ENCODE measurements around the gene ZPBP2. TPM values are rescaled to one million over a fixed set of nuclear protein-coding genes. Genes with fewer than 3 reads are reported as not detected.
A peak's percentile ranks its signal among the peaks of the same experiment; 100 is the strongest.

The ZPBP2 gene
- total and polyA plus RNA-seq, 11 donors, result not detected

- WGBS, 4 donors, result 3 to 13% (median 3%) methylated on average over 3 to 15 of the region's 15 CpGs
- TF ChIP-seq POLR2A (IDR thresholded peaks at IDR 0.05) (no peak), CTCF (IDR thresholded peaks at IDR 0.05) (no peak)
- intact Hi-C loops (cut with DNase I), result loop anchor here in 4 of 10 donors (1.0 to 10.0 kb wide), 6 partner anchors 27 to 62 kb away; partner anchors contain the start of genes PSMD3 (in 2 of the 4), IKZF3 (in 1 of the 4) and ZPBP2 (in 1 of the 4)
- peak in 4 of 5 donors; percentile 33 to 48 (median 40) for DNase-seq
- Histone ChIP-seq H3K9me3 (no peaks in the 10 kb centered on the region), H3K36me3 (peaks cover 0 to 26% (median 24%) of the 10 kb centered on the region in 9 donors), H3K27ac (peak overlapping the region in 11 of 12 donors; percentile 79 to 98 (median 95)), H3K4me3 (peak overlapping the region; percentile 59 to 96 (median 78)), H3K27me3 (no peaks in the 10 kb centered on the region), H3K4me1 (peaks cover 6 to 75% (median 49%) of the 10 kb centered on the region in 12 donors)
- peak in 2 of 4 donors; percentile 7 to 10 for ATAC-seq
Measured at GRCh38 chr17:39926588-39927100, 58.6 kb downstream of the ZPBP2 start.

Other genes starting within 250 kb of the ZPBP2 start
- gene PPP1R1B, start 241.2 kb upstream of the ZPBP2 start, total RNA-seq, result 1 to 10 TPM in 4 of 9 donors, under 1 TPM in 4, not detected in 1; 0.54 to 5.8 (median 0.88) TPM
- gene PPP1R1B, start 241.2 kb upstream of the ZPBP2 start, polyA plus RNA-seq, result 1 to 10 TPM in 1 of 2 donors, under 1 TPM in 1; 0.61 to 2.5 TPM
- 10 to 100 TPM; 14.1 to 36.5 (median 19.3) TPM for gene STARD3, start 231.1 kb upstream of the ZPBP2 start, total RNA-seq
- gene STARD3, start 231.1 kb upstream of the ZPBP2 start, polyA plus RNA-seq, result 10 to 100 TPM; 24.2 to 57.2 TPM
- 1,000 to 10,000 TPM; 2,428 to 9,343 (median 4,137) TPM for gene TCAP, start 202.9 kb upstream of the ZPBP2 start, total RNA-seq
- 1,000 to 10,000 TPM; 2,028 to 5,784 TPM for gene TCAP, start 202.9 kb upstream of the ZPBP2 start, polyA plus RNA-seq
- gene PNMT, start 199.7 kb upstream of the ZPBP2 start, total RNA-seq, result 1 to 10 TPM; 2.4 to 7.9 (median 6.0) TPM
- 10 to 100 TPM; 13.0 to 15.6 TPM for gene PNMT, start 199.7 kb upstream of the ZPBP2 start, polyA plus RNA-seq
- 10 to 100 TPM in 7 of 9 donors, 1 to 10 TPM in 2; 8.0 to 18.8 (median 13.1) TPM for gene PGAP3, start 180.1 kb upstream of the ZPBP2 start, total RNA-seq
- gene PGAP3, start 180.1 kb upstream of the ZPBP2 start, polyA plus RNA-seq, result 10 to 100 TPM; 13.3 to 13.8 TPM
- 10 to 100 TPM; 51.4 to 95.1 (median 79.3) TPM for gene ERBB2, start 168.1 kb upstream of the ZPBP2 start, total RNA-seq
- gene ERBB2, start 168.1 kb upstream of the ZPBP2 start, polyA plus RNA-seq, result 10 to 100 TPM; 29.7 to 77.4 TPM
- gene MIEN1, start 137.7 kb upstream of the ZPBP2 start, total RNA-seq, result 10 to 100 TPM; 34.3 to 98.1 (median 53.3) TPM
- 100 to 1,000 TPM in 1 of 2 donors, 10 to 100 TPM in 1; 87.6 to 159 TPM for gene MIEN1, start 137.7 kb upstream of the ZPBP2 start, polyA plus RNA-seq
- 1 to 10 TPM in 7 of 9 donors, under 1 TPM in 2; 0.48 to 8.2 (median 1.7) TPM for gene GRB7, start 130.3 kb upstream of the ZPBP2 start, total RNA-seq
- gene GRB7, start 130.3 kb upstream of the ZPBP2 start, polyA plus RNA-seq, result 1 to 10 TPM in 1 of 2 donors, under 1 TPM in 1; 0.57 to 1.3 TPM
- 1 to 10 TPM in 2 of 9 donors, under 1 TPM in 7; 0.07 to 6.9 (median 0.22) TPM for gene IKZF3, start 3.9 kb upstream of the ZPBP2 start, total RNA-seq
- gene IKZF3, start 3.9 kb upstream of the ZPBP2 start, polyA plus RNA-seq, result under 1 TPM; 0.08 to 0.11 TPM
- gene GSDMB, start 50.4 kb downstream of the ZPBP2 start, total RNA-seq, result 1 to 10 TPM; 1.6 to 5.3 (median 2.8) TPM
- 1 to 10 TPM; 2.0 to 4.7 TPM for gene GSDMB, start 50.4 kb downstream of the ZPBP2 start, polyA plus RNA-seq
- 100 to 1,000 TPM in 1 of 9 donors, 10 to 100 TPM in 8; 40.0 to 111 (median 59.2) TPM for gene ORMDL3, start 59.4 kb downstream of the ZPBP2 start, total RNA-seq
- gene ORMDL3, start 59.4 kb downstream of the ZPBP2 start, polyA plus RNA-seq, result 10 to 100 TPM; 49.9 to 64.0 TPM
- gene LRRC3C, start 59.5 kb downstream of the ZPBP2 start, total RNA-seq, result not detected
- gene LRRC3C, start 59.5 kb downstream of the ZPBP2 start, polyA plus RNA-seq, result not detected
- 1 to 10 TPM in 2 of 9 donors, under 1 TPM in 5, not detected in 2; 0.35 to 3.7 (median 0.52) TPM for gene GSDMA, start 94.8 kb downstream of the ZPBP2 start, total RNA-seq
- under 1 TPM in 1 of 2 donors, not detected in 1; 0.08 TPM for gene GSDMA, start 94.8 kb downstream of the ZPBP2 start, polyA plus RNA-seq
- 100 to 1,000 TPM in 2 of 9 donors, 10 to 100 TPM in 7; 68.9 to 117 (median 83.3) TPM for gene PSMD3, start 112.6 kb downstream of the ZPBP2 start, total RNA-seq
- 100 to 1,000 TPM in 1 of 2 donors, 10 to 100 TPM in 1; 72.6 to 142 TPM for gene PSMD3, start 112.6 kb downstream of the ZPBP2 start, polyA plus RNA-seq
- gene CSF3, start 147.2 kb downstream of the ZPBP2 start, total RNA-seq, result 1 to 10 TPM in 1 of 9 donors, under 1 TPM in 1, not detected in 7; 0.80 to 1.3 TPM
- gene CSF3, start 147.2 kb downstream of the ZPBP2 start, polyA plus RNA-seq, result under 1 TPM; 0.14 to 0.46 TPM
- 10 to 100 TPM; 51.1 to 75.4 (median 58.3) TPM for gene MED24, start 186.2 kb downstream of the ZPBP2 start, total RNA-seq
- gene MED24, start 186.2 kb downstream of the ZPBP2 start, polyA plus RNA-seq, result 10 to 100 TPM; 52.7 to 61.8 TPM
- gene THRA, start 194.8 kb downstream of the ZPBP2 start, total RNA-seq, result 100 to 1,000 TPM in 1 of 9 donors, 10 to 100 TPM in 8; 63.2 to 105 (median 73.2) TPM
- gene THRA, start 194.8 kb downstream of the ZPBP2 start, polyA plus RNA-seq, result 10 to 100 TPM; 50.6 to 56.2 TPM
- 10 to 100 TPM in 6 of 9 donors, 1 to 10 TPM in 3; 5.8 to 36.1 (median 21.8) TPM for gene NR1D1, start 232.4 kb downstream of the ZPBP2 start, total RNA-seq
- gene NR1D1, start 232.4 kb downstream of the ZPBP2 start, polyA plus RNA-seq, result 10 to 100 TPM in 1 of 2 donors, 1 to 10 TPM in 1; 6.1 to 20.2 TPM

Data from heart left ventricle (tissue), 16 donors.